Spleen (tissue), 13 donors: ENCODE measurements around the gene SNRNP25. TPM values are rescaled to one million over a fixed set of nuclear protein-coding genes. Genes with fewer than 3 reads are reported as not detected.
"Not testable (repeated sequence)": the region's sequence is repeated elsewhere in the genome, so short reads cannot be mapped to it uniquely, and the experiment has no call there.

Experiments used
- DNase-seq: peaks from one replicate; pipeline ENCODE4 v3.0.0-alpha.2; 2020
- H3K27ac ChIP-seq, 8 donors: fragments of 200-600 bp; sonication (generic) in 7 of 8; 1 replicate in 4 of 8; 2 replicates in 4 of 8; pipeline versions ENCODE4 v1.5.0 to v1.8.0; 2016 to 2021; ENCODE audit warnings: inconsistent platforms in 4 of 8, mild to moderate bottlenecking in 4 of 8, moderate library complexity in 1 of 8
- H3K27me3 ChIP-seq, 7 donors: fragments of 200-600 bp; sonication (generic) in 6 of 7; replicated peaks in 1 of 7; 1 replicate in 4 of 7; 2 replicates in 3 of 7; pipeline versions ENCODE4 v1.5.0 to v1.8.0; 2016 to 2021; ENCODE audit warnings: inconsistent platforms in 3 of 7, mild to moderate bottlenecking in 1 of 7
- H3K36me3 ChIP-seq, 6 donors: fragments of 200-600 bp; sonication (generic) in 5 of 6; 1 replicate in 4 of 6; 2 replicates in 2 of 6; pipeline versions ENCODE4 v1.5.0 to v1.8.0; 2016 to 2021; ENCODE audit warnings: inconsistent platforms in 2 of 6
- H3K4me1 ChIP-seq, 6 donors: fragments of 200-600 bp; sonication (generic) in 5 of 6; 1 replicate in 3 of 6; 2 replicates in 3 of 6; pipeline versions ENCODE4 v1.5.0 to v1.8.0; 2016 to 2021; ENCODE audit warnings: inconsistent platforms in 3 of 6
- H3K4me3 ChIP-seq, 8 donors: fragments of 200-600 bp; sonication (generic) in 7 of 8; 1 replicate in 4 of 8; 2 replicates in 4 of 8; pipeline versions ENCODE4 v1.5.0 to v1.8.0; 2016 to 2021; ENCODE audit warnings: inconsistent platforms in 4 of 8, mild to moderate bottlenecking in 4 of 8, moderate library complexity in 2 of 8
- H3K9me3 ChIP-seq, 8 donors: fragments of 200-600 bp; sonication (generic) in 7 of 8; 1 replicate in 4 of 8; 2 replicates in 4 of 8; pipeline versions ENCODE4 v1.5.0 to v1.8.0; 2016 to 2021; ENCODE audit warnings: inconsistent platforms in 4 of 8
- POLR2A ChIP-seq, 3 donors: fragments of 450-650 bp; IDR thresholded peaks; one replicate each; pipeline ENCODE4 v1.5.1; 2017; ENCODE audit warnings: antibody characterized with exemption in 3 of 3, mild to moderate bottlenecking in 1 of 3
- POLR2AphosphoS5 ChIP-seq, 3 donors: sonication (generic); formaldehyde crosslinking; IDR thresholded peaks; one replicate each; pipeline ENCODE4 v1.5.1; 2017; ENCODE audit warnings: antibody characterized with exemption in 3 of 3
- WGBS, 5 donors: extraction: QIAGEN DNeasy Blood & Tissue Kit in 3 of 5; methylation state at CpG; one replicate each; pipeline versions ENCODE4 v1.1.5 to v1.1.7; 2013 to 2018; 5-methylcytosine and 5-hydroxymethylcytosine counted together
- intact Hi-C: fragments of 100-400 bp; cut with DNase I; formaldehyde crosslinking; loops from one replicate; pipeline ENCODE4 v1.15.0; 2023; ENCODE audit warnings: low total_unique reads
- long read RNA-seq, 2 donors: transcript quantifications; one replicate each; lab custom pipeline, GENCODE V29; 2026
- polyA plus RNA-seq, 3 donors: library from polyadenylated mRNA; stranded (reverse); fragments of 200-250 nt; gene quantifications; one replicate each; pipeline ENCODE4 v1.2.1, GENCODE V29; 2013
- total RNA-seq, 7 donors: library from RNA; depleted of rRNA in 3 of 7; stranded (reverse); fragments of >200 nt in 3 of 7; fragmentation: NEBNext Ultra II Directional in 4 of 7; extraction: Animal tissue kit (Norgen Biotek cat#: 25700) in 4 of 7; gene quantifications; one replicate each; pipeline versions ENCODE4 v1.1.0 to v1.2.1, GENCODE V29; 2016 to 2021
- TF ChIP-seq, protein P1 (sequence below), 11 experiments: fragments of 200-600 bp in 7 of 11; fragments of 450-650 bp in 4 of 11; sonication (generic) in 4 of 11; IDR thresholded peaks in 8 of 11; conservative IDR thresholded peaks in 3 of 11; 1 replicate in 7 of 11; 2 replicates in 4 of 11; pipeline versions ENCODE4 v1.4.0 to v1.8.0; 2016 to 2021; ENCODE audit warnings: antibody characterized with exemption in 11 of 11, inconsistent platforms in 4 of 11, mild to moderate bottlenecking in 1 of 11
- donor health status: healthy with polysubstance abuse.
- donor health status: DM: no; HTN: no; CAD: no; lungs with moderate emphysema.
- donor health status: DM: no; HTN: no; CAD: no.
- donor health status: Bipolar disorder and iron deficiency.
- donor health status: healthy.
- donor health status: DM: no; HTN: no; CAD: no.
- donor health status: DM: yes; HTN: yes; CAD: no.

Gene SNRNP25
- total RNA-seq (10 to 100 TPM; 13.6 to 25.1 (median 17.2) TPM), polyA plus RNA-seq (10 to 100 TPM; 39.8 to 48.1 (median 46.6) TPM)
- long read RNA-seq, donor 1, transcript SNRNP25-201 (5 exons, 1,905 nt) = major isoform, 18 of 20 reads
- long read RNA-seq, donor 1, partial matches to known transcripts = 0 of 20 reads
- long read RNA-seq, donor 1, other reads (novel, unspliced or antisense) = 0 of 20 reads
- long read RNA-seq, donor 2, transcript SNRNP25-201 (5 exons, 1,905 nt) = major isoform, 14 of 14 reads
- long read RNA-seq, donor 2, partial matches to known transcripts = 0 of 14 reads
- long read RNA-seq, donor 2, other reads (novel, unspliced or antisense) = 0 of 14 reads

DNA sequence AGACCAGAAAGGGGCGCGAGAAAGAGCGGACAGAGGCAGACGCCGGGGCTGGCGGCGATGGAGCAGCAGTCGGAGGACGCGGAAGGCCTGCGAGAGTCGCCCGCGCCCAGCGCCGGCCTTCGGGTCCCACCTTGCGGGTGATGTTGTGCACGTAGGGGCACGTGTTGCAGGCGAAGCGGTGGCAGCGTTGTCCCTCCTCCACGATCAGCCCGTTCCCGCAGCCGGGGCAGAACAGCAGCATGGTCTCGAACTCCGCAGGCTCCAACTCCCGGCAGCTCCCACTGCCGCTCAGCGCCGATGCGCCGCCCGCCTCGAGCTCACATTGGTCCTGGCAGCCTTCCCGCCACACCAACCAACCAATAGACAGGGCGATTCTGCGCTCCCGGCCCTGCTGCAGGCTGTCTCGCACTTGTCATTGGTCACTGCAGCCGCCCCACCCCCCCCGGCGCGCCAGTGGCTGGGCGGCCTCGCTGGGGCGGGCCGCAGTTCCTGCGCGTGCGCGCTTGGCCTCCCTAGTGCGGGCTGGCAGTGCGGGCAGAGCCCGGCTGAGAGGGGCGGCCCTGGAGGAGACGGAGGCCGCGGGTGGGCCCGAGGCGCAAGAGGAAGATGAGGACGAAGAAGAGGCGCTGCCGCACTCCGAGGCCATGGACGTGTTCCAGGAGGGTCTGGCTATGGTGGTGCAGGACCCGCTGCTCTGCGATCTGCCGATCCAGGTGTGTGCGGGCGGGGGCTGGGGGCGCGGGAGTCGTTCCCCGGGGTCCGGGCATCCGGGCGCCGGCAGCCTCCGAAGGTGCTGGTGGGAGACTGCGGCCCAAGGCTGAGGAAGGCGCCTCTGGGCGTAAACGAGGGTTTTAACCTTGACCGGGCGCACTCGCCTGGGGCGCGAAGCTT, at the start of gene SNRNP25, which contains the start of gene POLR3K:
SNRNP25 (plus strand) TSS at position 483 of the 891 bp plus-strand sequence; CDS start at position 672, 189 bp downstream.
POLR3K (minus strand) TSS at position 263 of the 891 bp plus-strand sequence; CDS start at position 241, 22 bp downstream.
- peaks cover 11 to 50% (median 32%) of the 10 kb centered on the region in 6 donors for H3K4me1 ChIP-seq
- peak; percentile 92 to 95 (median 93) for TF ChIP-seq POLR2AphosphoS5 (IDR thresholded peaks at IDR 0.05)
- TF ChIP-seq, protein P1, sequence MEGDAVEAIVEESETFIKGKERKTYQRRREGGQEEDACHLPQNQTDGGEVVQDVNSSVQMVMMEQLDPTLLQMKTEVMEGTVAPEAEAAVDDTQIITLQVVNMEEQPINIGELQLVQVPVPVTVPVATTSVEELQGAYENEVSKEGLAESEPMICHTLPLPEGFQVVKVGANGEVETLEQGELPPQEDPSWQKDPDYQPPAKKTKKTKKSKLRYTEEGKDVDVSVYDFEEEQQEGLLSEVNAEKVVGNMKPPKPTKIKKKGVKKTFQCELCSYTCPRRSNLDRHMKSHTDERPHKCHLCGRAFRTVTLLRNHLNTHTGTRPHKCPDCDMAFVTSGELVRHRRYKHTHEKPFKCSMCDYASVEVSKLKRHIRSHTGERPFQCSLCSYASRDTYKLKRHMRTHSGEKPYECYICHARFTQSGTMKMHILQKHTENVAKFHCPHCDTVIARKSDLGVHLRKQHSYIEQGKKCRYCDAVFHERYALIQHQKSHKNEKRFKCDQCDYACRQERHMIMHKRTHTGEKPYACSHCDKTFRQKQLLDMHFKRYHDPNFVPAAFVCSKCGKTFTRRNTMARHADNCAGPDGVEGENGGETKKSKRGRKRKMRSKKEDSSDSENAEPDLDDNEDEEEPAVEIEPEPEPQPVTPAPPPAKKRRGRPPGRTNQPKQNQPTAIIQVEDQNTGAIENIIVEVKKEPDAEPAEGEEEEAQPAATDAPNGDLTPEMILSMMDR (IDR thresholded peaks at IDR 0.05 in 8 of 11, conservative IDR thresholded peaks at IDR 0.05 in 3 of 11) = peak in 3 of 11 experiments; percentile 10 to 43 (median 20)
- TF ChIP-seq POLR2A (IDR thresholded peaks at IDR 0.05) = peak in 1 of 3 donors; percentile 44
- H3K4me3 ChIP-seq = peak within 1 kb of the TSS; percentile 74 to 99 (median 90)
- H3K27me3 ChIP-seq = no peaks in the 10 kb centered on the region
- WGBS, 5 donors = 0 to 1% (median 0%) methylated on average over 66 to 91 of the region's 91 CpGs
- peaks cover 0 to 63% (median 42%) of the 10 kb centered on the region in 6 donors for H3K36me3 ChIP-seq
- H3K27ac ChIP-seq = peak within 1 kb of the TSS; percentile 54 to 88 (median 84)
- peak; percentile 98 for DNase-seq
- intact Hi-C loops = no loop called here
- no peaks in the 10 kb centered on the region for H3K9me3 ChIP-seq

DNA sequence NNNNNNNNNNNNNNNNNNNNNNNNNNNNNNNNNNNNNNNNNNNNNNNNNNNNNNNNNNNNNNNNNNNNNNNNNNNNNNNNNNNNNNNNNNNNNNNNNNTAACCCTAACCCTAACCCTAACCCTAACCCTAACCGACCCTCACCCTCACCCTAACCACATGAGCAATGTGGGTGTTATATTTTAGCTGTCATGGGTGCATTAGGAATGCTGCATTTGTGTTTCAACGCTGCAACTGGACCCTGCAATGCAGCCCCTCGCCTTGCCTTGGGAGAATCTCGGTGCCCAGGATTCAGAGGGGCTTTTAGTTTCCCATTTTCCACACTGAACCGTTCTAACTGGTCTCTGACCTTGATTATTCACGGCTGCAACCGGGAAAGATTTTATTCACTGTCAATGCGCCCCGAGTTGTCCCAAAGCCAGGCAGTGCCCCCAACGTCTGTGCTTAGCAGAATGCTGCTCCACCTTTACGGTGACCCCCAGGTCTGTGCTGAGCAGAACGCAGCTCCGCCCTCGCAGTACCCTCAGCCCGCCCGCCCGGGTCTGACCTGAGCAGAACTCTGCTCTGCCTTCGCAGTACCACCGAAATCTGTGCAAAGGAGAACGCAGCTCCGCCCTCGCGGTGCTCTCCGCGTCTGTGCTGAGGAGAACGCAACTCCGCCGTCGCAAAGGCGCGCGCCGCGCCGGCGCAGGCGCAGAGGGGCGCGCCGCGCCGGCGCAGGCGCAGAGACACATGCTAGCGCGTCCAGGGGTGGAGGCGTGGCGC, 43.5 kb upstream of the SNRNP25 start:
- Histone ChIP-seq H3K9me3 (peaks cover 0 to 4% (median 0%) of the 10 kb centered on the region in 8 donors), H3K27me3 (no peaks in the 10 kb centered on the region), H3K4me1 (no peaks in the 10 kb centered on the region), H3K4me3 (no peak overlapping the region), H3K36me3 (no peaks in the 10 kb centered on the region), H3K27ac (no peak overlapping the region)
- WGBS, 5 donors = 51 to 85% (median 76%) methylated on average over 13 to 48 of the region's 48 CpGs
- DNase-seq = no peak
- TF ChIP-seq POLR2A (IDR thresholded peaks at IDR 0.05) (no peak), POLR2AphosphoS5 (IDR thresholded peaks at IDR 0.05) (no peak)
- TF ChIP-seq, protein P1 (IDR thresholded peaks at IDR 0.05 in 8 of 11, conservative IDR thresholded peaks at IDR 0.05 in 3 of 11) = no peak
- intact Hi-C loops = no loop called here

DNA sequence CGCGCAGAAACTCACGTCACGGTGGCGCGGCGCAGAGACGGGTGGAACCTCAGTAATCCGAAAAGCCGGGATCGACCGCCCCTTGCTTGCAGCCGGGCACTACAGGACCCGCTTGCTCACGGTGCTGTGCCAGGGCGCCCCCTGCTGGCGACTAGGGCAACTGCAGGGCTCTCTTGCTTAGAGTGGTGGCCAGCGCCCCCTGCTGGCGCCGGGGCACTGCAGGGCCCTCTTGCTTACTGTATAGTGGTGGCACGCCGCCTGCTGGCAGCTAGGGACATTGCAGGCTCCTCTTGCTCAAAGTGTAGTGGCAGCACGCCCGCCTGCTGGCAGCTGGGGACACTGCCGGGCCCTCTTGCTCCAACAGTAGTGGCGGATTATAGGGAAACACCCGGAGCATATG, 42.9 kb upstream of the SNRNP25 start:
- H3K9me3 ChIP-seq, H3K4me3 ChIP-seq, H3K27ac ChIP-seq, H3K27me3 ChIP-seq, intact Hi-C loops, H3K36me3 ChIP-seq, H3K4me1 ChIP-seq: not testable (repeated sequence)
- TF ChIP-seq, protein P1 (IDR thresholded peaks at IDR 0.05 in 8 of 11, conservative IDR thresholded peaks at IDR 0.05 in 3 of 11) = peak in 8 of 11 experiments; percentile 13 to 70 (median 52)
- DNase-seq = peak; percentile 95
- WGBS, 5 donors = 10 to 60% (median 31%) methylated on average over 5 to 17 of the region's 27 CpGs; no CpG with 5 or more reads in 1 of the 5 donors

DNA sequence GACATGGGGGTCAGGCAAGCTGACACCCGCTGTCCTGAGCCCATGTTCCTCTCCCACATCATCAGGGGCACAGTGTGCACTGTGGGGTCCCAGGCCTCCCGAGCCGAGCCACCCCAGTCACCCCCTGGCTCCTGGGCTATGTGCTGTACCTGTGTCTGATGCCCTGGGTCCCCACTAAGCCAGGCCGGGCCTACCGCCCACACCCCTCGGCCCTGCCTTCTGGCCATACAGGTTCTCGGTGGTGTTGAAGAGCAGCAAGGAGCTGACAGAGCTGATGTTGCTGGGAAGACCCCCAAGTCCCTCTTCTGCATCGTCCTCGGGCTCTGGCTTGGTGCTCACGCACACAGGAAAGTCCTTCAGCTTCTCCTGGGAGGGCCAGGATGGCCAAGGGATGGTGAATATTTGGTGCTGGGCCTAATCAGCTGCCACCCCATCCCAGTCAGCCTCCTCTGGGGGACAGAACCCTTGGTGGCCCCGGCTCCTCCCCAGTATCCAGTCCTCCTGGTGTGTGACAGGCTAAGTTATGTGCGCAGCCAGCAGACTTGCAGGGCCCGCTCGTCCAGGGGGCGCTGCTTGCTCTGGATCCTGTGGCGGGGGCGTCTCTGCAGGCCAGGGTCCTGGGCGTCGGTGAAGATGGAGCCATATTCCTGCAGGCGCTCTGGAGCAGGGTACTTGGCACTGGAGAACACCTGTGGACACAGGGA, 36.4 kb upstream of the SNRNP25 start:
- H3K4me3 ChIP-seq, H3K36me3 ChIP-seq, DNase-seq, H3K27me3 ChIP-seq, H3K27ac ChIP-seq, H3K4me1 ChIP-seq, H3K9me3 ChIP-seq, intact Hi-C loops: not testable (repeated sequence)
- 85 to 96% (median 89%) methylated on average over 8 to 19 of the region's 20 CpGs for WGBS, 5 donors

DNA sequence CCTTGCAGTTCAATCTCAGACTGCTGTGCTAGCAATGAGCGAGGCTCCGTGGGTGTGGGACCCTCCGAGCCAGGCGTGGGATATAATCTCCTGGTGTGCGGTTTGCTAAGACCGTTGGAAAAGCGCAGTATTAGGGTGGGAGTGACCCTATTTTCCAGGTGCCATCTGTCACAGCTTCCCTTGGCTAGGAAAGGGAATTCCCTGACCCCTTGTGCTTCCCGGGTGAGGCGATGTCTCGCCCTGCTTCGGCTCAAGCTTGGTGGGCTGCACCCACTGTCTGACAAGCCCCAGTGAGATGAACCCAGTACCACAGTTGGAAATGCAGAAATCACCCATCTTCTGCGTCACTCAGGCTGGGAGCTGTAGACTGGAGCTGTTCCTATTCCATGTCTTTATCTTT, 32.7 kb upstream of the SNRNP25 start:
- H3K27ac ChIP-seq, H3K4me1 ChIP-seq, H3K36me3 ChIP-seq, H3K27me3 ChIP-seq, H3K9me3 ChIP-seq, H3K4me3 ChIP-seq, DNase-seq, intact Hi-C loops: not testable (repeated sequence)
- WGBS, 5 donors = 90 to 94% (median 92%) methylated on average over 11 to 12 of the region's 12 CpGs

DNA sequence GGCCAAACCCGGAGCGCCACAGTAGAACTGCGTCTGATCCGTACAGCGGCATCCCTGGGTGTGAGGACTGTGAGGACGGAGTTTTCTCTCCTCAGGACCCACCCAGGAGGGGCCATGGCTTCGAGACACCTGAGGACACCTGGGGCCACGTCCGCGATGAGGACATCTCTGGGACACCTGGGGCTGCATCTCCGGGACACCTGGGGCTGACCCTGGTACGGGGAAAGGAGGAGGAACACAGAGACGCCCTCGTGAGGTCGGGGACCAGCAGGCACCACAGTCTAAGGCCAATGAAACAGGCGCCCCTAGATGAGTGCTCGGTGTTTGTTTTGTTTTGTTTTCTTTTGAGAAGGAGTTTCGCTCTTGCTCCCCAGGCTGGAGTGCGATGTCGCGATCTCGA, 29.5 kb upstream of the SNRNP25 start:
- WGBS, 5 donors = 87 to 93% (median 89%) methylated on average over 12 to 17 of the region's 22 CpGs
- intact Hi-C loops, H3K4me3 ChIP-seq, DNase-seq, H3K27ac ChIP-seq, H3K27me3 ChIP-seq, H3K9me3 ChIP-seq, H3K4me1 ChIP-seq, H3K36me3 ChIP-seq: not testable (repeated sequence)
